Brain microvascular endothelial cell (primary cell): ENCODE results near the gene WDR93.

Experiments used
- DNase-seq: peaks from one replicate; pipeline ENCODE4 v3.0.0-alpha.2; 2020
- H3K27ac ChIP-seq: fragments of 250-450 bp; sonication (Bioruptor Pico); 2 replicates; pipeline ENCODE4 v1.5.1; 2020; ENCODE audit warnings: mild to moderate bottlenecking, moderate library complexity
- H3K27me3 ChIP-seq: fragments of 250-450 bp; sonication (Bioruptor Pico); replicated peaks from 2 replicates; pipeline ENCODE4 v1.5.1; 2020; ENCODE audit warnings: mild to moderate bottlenecking
- H3K36me3 ChIP-seq: fragments of 250-450 bp; sonication (Bioruptor Pico); replicated peaks from 2 replicates; pipeline ENCODE4 v1.5.1; 2020; ENCODE audit warnings: mild to moderate bottlenecking
- H3K4me3 ChIP-seq: 2 replicates; pipeline ENCODE4 v1.5.1; 2011; ENCODE audit warnings: low read depth, mild to moderate bottlenecking, control low read depth, low read length, moderate library complexity
- CTCF ChIP-seq: IDR thresholded peaks from 2 replicates; pipeline ENCODE4 v1.5.1; 2011; ENCODE audit warnings: low read depth, mild to moderate bottlenecking, moderate library complexity, low read length, control low read depth, inconsistent platforms; ENCODE audit errors: missing control alignments
- in situ Hi-C: cut with HindIII; loops from 2 replicates; pipeline ENCODE4 v1.10.0; 2017; ENCODE audit warnings: low sequenced_read_pairs, low pct_ligation_motif_present

The WDR93 gene

GRCh38 chr15:89652666-89653065 is 37.9 kb upstream of the WDR93 start:
- H3K36me3 ChIP-seq = peaks cover 8% of the 10 kb centered on the region
- DNase-seq = no peak
- no peak overlapping the region for H3K27ac ChIP-seq
- no peak overlapping the region for H3K4me3 ChIP-seq
- in situ Hi-C loops = no loop called here
- no peaks in the 10 kb centered on the region for H3K27me3 ChIP-seq
- TF ChIP-seq CTCF = peak; percentile 3

GRCh38 chr15:89653578-89653977 is 37.0 kb upstream of the WDR93 start:
- no peak for TF ChIP-seq CTCF
- Histone ChIP-seq H3K27ac (no peak overlapping the region), H3K4me3 (no peak overlapping the region), H3K36me3 (peaks cover 4% of the 10 kb centered on the region), H3K27me3 (no peaks in the 10 kb centered on the region)
- in situ Hi-C loops = no loop called here
- DNase-seq = no peak

GRCh38 chr15:89654301-89654761 is 36.3 kb upstream of the WDR93 start:
- no peak for DNase-seq
- no peak overlapping the region for H3K27ac ChIP-seq
- H3K4me3 ChIP-seq = peak overlapping the region; percentile 73
- peaks cover 3% of the 10 kb centered on the region for H3K36me3 ChIP-seq
- no peaks in the 10 kb centered on the region for H3K27me3 ChIP-seq
- TF ChIP-seq CTCF = no peak
- in situ Hi-C loops = no loop called here

- in situ Hi-C loops = no loop called here
- Histone ChIP-seq H3K27ac (no peak within 1 kb of the TSS), H3K36me3 (peaks cover 3% of the 10 kb centered on the region), H3K27me3 (no peaks in the 10 kb centered on the region), H3K4me3 (peak within 1 kb of the TSS; percentile 73)
- TF ChIP-seq CTCF = no peak
- DNase-seq = peak; percentile 16
These were observed 35.5 kb upstream of the WDR93 start, which contains the start of gene KIF7 for GRCh38 chr15:89654847-89655805. KIF7 (minus strand) TSS chr15:89655467; CDS start chr15:89652930, 2,537 bp downstream.

GRCh38 chr15:89656116-89656815 is 34.3 kb upstream of the WDR93 start:
- H3K27me3 ChIP-seq = no peaks in the 10 kb centered on the region
- DNase-seq = no peak
- H3K4me3 ChIP-seq = no peak overlapping the region
- H3K36me3 ChIP-seq = peaks cover 3% of the 10 kb centered on the region
- in situ Hi-C loops = no loop called here
- no peak for TF ChIP-seq CTCF
- H3K27ac ChIP-seq = no peak overlapping the region
